Putamen (tissue), 1 donor: ENCODE results near the gene MAL.
A peak's percentile ranks its signal among the peaks of the same experiment; 100 is the strongest.

Experiments used
- DNase-seq: peaks from one replicate; pipeline ENCODE4 v3.0.0-alpha.2; 2016; ENCODE audit warnings: low spot score

MAL gene

GRCh38 chr2:95048825-95049682 lies 23.5 kb downstream of the MAL start:
- DNase-seq = no peak

DNA sequence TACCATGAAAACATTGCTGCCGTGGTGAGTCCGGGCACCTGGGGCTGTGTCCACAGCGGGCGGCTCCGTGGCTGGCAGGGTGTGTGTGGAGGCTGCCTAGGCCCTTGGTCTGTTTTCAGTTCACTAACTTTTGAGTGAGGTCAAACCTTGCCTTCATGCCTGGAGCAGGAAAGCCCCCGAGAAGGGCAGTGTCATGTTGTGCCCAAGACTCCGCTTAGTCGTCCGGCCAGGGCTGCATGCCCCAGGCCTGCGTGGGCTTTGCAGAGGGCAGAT lies 24.1 kb downstream of the MAL start:
- DNase-seq = no peak

DNA sequence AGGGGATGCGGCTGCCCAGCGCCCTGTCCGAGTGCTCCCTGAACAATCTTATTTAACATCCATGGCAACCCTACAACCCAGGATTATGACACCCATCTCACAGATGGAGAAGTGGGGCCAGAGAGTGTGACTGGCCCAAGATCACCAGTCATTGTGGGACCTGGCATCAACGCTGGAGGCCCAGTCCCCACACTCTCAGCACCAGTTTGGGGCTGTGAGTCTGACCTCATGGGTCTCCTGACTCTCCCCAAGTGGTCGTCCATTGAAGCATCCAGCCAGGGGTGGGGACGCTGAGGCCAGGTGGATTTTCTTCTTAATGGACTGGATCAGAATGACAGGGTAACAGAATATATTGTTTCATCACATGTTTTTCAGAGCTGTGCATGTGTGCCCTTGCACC lies 24.5 kb downstream of the MAL start:
- DNase-seq = no peak

DNA sequence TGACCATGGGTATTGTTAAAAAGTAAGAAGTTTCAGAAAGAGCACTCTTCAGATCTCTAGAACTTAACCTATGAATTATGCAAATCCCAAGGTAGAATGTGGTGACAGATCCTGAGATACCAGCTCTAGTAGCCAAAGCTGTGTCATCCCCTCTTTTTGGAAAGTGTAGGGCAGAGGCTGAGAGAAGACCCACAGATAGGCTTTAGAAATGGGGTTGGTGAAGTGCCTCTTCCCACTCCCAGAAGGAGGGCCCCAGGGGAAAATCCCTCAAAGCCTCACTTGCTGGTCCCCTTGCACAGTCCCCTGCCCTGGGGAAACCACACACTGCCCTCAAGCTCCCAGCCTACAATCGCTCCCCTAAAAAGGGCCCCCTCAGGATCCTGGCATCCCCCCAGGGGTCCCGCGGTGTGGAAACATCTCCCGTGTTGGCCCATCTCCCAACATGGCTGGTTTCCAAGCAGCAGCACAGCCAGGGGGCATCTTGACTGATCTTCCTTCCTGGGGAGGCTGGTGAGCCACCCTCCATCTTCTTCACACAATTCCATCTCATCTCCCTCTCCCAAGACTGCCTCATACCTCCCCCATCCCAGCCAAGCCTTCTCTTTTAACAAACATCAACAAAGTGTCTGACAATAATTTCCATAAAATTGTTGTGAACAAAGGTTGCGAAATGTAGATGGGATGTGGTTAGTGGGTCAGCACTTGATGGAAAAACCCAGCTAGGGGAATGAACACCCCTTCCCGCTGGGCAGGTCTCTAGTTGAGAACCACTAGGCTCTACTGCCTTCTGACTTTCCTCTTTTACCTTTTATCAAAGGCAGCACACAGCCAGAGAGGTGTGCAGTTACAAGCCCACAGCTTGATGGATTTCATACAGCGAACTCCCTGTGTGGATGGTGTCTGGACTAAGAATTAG lies 25.1 kb downstream of the MAL start:
- DNase-seq = no peak

DNA sequence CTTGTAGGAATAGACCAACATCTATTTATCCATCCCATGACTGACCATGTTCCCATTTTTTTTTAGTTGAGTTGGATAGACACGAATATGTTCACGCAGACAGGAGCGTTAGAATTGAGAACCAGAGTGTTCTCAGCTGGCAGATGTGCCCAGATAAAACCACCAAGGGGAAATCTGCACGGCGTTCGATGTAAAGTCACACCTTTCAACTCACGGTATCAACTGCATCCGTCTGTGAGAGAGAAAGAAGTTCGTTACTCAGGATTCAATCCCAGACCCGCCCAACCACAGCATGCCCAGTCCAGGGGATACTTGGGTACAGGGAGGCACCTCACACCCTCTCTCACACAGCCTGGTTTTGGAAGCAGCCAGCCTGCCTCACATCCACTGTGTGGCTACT lies 26.1 kb downstream of the MAL start:
- DNase-seq = no peak

- no peak for DNase-seq
Measured at GRCh38 chr2:95052307-95052706, 26.8 kb downstream of the MAL start.

GRCh38 chr2:95052804-95053479 lies 27.4 kb downstream of the MAL start:
- no peak for DNase-seq

DNA sequence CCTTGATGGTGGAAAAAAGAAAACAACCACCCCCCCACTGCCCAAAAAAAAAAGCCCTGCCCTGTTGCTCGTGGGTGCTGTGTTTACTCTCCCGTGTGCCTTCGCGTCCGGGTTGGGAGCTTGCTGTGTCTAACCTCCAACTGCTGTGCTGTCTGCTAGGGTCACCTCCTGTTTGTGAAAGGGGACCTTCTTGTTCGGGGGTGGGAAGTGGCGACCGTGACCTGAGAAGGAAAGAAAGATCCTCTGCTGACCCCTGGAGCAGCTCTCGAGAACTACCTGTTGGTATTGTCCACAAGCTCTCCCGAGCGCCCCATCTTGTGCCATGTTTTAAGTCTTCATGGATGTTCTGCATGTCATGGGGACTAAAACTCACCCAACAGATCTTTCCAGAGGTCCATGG lies 28.0 kb downstream of the MAL start:
- no peak for DNase-seq

DNA sequence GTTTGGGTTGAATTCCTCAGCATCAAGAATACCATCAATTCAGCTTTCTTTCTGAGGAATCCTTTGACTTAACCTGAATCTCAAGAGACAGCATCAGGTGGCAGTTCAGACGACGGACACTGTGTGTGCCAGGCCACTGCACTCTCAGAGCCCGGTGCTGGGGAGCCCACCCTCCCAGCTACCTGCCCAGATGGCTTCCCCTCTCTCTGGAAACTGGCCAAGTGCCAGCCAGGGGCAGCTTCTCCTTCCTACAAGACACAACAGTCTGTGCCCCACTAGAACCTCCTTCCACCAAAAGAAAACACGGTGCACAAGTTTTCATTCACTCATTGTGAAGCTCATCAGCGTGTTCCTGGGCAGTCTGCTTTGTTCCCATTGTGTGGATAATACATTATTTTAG lies 28.5 kb downstream of the MAL start:
- DNase-seq = no peak

DNA sequence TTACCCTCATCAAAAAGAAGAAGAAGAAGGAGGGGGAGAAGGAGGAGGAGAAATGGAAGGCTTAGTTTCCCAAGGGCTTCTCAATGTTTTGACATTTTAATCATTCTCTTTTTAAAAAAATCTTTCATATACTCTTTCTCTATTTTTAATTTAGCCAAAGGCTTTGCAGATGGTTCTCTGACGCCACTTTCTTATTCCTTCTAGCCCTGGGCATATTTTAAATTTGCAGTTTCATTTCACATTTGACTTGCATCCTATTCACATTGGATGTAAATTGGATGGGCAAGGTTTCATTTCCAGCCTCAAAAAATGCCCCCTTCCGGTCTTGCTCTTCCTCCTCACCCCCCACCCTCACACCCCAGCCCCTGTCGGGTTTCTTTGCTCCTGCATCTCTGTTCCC lies 29.8 kb downstream of the MAL start:
- no peak for DNase-seq

- DNase-seq = no peak
Measured at GRCh38 chr2:95056044-95056443, 30.5 kb downstream of the MAL start.

- DNase-seq = no peak
Measured at GRCh38 chr2:95056461-95057459, 31.3 kb downstream of the MAL start.

DNA sequence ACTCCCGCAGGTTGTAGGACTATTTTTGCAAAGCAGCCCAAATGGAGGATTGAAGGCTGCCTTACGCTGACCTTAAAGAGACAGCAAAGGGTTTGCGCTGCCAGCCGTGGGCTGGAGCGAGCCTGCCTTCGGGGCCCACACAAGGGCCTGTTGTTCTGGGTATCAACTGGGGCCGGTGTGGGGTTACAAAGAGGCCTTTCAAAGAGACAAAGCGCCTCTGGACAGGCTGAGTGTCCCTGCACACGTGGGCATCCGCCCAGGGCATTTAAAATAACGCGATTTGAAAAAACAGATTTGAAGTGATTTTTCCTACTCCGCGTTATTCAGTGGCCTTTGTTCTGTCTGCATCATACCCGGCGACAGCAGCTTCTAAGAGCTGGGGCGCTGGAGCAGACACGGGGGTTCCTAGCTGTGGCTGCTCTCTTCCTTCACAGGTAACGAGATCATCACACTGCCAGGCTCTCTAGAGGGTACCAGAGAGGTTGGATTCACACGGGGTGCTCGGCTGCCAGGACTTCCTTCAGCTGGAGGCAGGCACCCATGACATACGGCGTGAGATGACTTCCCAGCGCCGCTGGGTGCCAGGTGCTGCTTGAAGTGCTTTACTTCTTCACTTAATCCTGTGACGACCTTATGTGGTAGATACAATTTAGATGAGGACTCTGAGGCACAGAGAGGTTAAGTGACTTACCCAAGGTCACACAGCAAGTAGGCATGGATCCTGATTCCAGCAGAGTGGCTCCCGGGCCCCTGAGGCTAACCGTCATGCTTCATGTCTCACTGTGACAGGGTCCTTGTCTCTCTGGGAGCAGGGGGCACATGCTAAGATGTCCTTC lies 32.2 kb downstream of the MAL start:
- DNase-seq = peak; percentile 97

DNA sequence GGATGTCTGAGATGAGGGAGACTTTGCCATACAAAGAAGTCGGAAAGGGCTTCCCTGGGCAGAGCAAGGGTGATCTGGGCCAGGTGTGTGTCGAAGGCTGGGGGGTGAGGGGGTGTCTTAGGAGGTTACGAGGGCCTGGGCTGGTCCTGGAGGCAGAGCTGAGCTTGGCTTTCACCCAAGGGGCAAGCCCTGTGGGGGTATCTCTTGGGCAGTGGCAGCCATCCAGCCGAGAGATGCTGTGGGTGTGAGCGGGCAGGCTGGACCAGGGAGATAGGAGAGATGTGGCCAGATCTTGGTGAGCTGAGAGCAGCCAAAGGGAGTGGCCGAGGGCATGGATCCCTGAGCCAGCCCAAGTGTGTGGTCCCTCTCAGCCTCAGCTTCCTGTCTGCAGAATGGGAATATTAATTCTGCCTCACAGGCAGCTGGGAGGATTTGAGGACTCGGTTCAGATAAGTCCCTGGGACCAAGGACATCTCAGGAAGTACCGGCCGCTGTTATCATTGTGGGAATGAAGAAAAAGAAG lies 33.0 kb downstream of the MAL start:
- DNase-seq = no peak

DNA sequence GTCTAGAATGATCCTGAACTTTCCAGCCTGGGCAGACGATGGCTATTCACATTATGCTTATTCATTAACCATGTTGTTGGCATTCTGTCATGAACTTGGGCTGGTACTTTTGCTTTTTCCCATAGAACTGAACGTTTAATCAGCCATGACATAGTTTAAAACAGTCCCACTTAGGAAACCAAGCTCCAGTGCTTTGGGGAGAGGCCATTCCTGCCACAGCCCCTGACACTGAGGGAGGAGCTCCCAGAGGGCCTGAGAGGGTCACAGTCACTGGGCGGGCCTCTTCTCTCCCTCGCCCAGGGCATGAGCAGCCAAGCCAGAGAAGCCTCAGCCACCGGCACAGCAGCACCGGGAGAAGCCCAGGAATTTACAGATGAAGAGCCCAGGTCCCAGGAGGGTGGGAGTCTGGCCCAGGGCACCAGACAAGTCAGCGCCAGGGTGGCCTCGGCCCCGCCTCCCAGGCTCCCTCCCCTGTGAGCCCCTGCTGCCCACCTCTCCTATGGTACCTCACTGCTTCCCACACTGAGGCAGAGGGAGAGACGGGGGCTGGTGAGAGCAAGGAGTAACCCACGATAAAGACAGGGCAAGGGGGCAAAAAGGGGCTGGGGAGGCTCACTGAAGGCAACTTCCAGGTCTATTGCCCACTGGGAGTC lies 33.6 kb downstream of the MAL start:
- no peak for DNase-seq

DNA sequence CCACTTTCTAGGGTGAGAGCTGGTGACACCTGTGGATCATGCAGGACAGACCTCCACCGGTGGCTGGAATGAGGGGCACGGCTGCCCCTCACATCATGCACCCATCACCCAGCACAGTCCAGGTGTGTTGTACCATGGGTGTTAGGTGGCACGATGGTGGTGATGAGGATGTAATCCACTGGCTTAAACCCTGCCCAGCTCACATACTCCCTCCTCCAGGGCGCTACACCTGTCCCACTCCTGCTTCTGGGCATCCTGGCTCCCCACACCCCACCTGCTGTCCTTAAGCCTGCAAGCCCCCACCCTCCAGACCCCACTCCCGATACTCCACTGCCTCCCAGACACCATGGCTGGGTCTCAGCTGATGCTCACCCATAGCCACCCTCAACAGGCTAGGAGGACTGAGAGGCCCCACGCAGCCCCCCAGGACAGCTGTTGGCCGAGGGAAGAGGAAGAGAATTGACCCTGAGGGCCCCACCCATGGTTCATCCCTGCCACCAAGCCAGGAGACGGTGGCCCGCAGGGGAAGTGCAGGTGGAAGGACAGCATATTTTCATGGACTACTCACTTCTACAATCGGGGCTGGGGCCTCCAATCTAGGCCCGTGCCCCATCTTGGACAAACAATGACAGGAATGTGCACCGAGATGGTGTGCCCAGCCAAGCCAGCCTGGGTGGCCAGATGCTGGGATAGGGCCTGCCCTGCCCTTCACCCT lies 34.3 kb downstream of the MAL start:
- no peak for DNase-seq

GRCh38 chr2:95060446-95061118 lies 35.1 kb downstream of the MAL start:
- peak; percentile 82 for DNase-seq

DNA sequence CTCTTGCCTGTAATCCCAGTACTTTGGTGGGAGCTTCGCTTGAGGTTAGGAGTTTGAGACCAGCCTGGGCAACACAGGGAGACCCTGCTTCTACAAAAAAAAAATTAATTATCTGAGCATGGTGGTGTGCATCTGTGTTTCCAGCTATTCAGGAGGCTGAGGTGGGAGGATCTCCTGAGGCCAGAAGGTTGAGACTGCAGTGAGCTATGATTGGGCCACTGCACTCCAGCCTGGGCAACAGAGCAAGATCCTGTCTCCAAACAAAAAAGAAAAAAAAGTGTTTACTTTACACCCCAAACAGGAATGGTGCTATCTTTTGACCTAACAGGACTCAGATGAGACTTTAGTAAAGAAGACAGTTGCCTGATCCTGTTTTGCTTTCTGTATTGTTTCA lies 35.6 kb downstream of the MAL start:
- DNase-seq = no peak
